ENCODE measurements around the gene AKAP10. TPM values are rescaled to one million over a fixed set of nuclear protein-coding genes. Genes with fewer than 3 reads are reported as not detected.
"Not testable (repeated sequence)": the region's sequence is repeated elsewhere in the genome, so short reads cannot be mapped to it uniquely, and the experiment has no call there.

AKAP10 gene
- total RNA-seq, 1 donor from 2014 or later, result 54.1 TPM

DNA sequence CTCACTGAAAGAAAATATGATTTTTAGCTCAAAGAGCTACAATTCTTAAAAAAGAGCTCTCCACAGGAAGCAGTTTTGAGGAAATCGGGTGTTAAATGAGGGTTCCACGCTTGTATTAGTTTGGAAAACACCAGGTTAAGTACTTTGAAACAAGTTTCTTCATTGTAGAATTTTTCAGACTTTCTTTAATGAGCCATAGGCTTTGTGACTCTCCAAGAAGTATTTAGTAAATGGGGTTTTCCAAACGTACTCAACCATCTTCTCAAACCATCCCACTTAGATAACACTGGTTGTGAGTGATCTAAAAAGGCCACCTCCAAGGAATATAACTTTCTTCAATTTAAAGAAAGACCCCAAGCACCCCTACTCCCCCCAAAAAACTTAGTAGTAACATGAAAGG is 112.6 kb downstream of the AKAP10 start:
- no peak overlapping the region for H3K4me2 ChIP-seq
- no peak for TF ChIP-seq EZH2 (IDR thresholded peaks at IDR 0.05)
- TF ChIP-seq CTCF (IDR thresholded peaks at IDR 0.05), result no peak
- TF ChIP-seq EZH2phosphoT487 (IDR thresholded peaks at IDR 0.05), result no peak
- DNase-seq (ENCODE audit: low spot score), result no peak
- Mint-ChIP-seq H3K27me3 (ENCODE audit: insufficient read depth, low read depth) (peaks cover 5% of the 10 kb centered on the region), H3K9me3 (peaks cover 2% of the 10 kb centered on the region), H3K4me1 (peaks cover 13% of the 10 kb centered on the region), H3K4me3 (peak overlapping the region; percentile 61), H3K36me3 (peaks cover 3% of the 10 kb centered on the region), H3K27ac (no peak overlapping the region)
- peaks cover 28% of the 10 kb centered on the region for H3F3A ChIP-seq (ENCODE audit: low read depth)
- no peaks in the 10 kb centered on the region for H3K36me3 ChIP-seq
- H3K9ac ChIP-seq, result no peak overlapping the region
- H2AFZ ChIP-seq (replicated peaks), result no peak overlapping the region
- H3K4me1 ChIP-seq, result no peaks in the 10 kb centered on the region
- no peak overlapping the region for H3K27ac ChIP-seq
- no peak overlapping the region for H3K4me3 ChIP-seq
- H3K9me3 ChIP-seq (ENCODE audit: low read depth), result no peaks in the 10 kb centered on the region
- peaks cover 24% of the 10 kb centered on the region for H3K27me3 ChIP-seq
- H4K20me1 ChIP-seq (ENCODE audit: low read depth), result no peaks in the 10 kb centered on the region
- H3K79me2 ChIP-seq (ENCODE audit: low read depth), result no peaks in the 10 kb centered on the region

GRCh38 chr17:19860647-19861177 is 116.9 kb downstream of the AKAP10 start:
- not testable (repeated sequence) for H3K4me2 ChIP-seq; H3K27ac Mint-ChIP-seq; H3K27ac ChIP-seq; H3K36me3 Mint-ChIP-seq; DNase-seq (ENCODE audit: low spot score); H3F3A ChIP-seq (ENCODE audit: low read depth); H3K27me3 Mint-ChIP-seq (ENCODE audit: insufficient read depth, low read depth); H3K4me3 ChIP-seq; H3K27me3 ChIP-seq; H2AFZ ChIP-seq (replicated peaks); H3K79me2 ChIP-seq (ENCODE audit: low read depth); H3K4me1 Mint-ChIP-seq; H3K9me3 ChIP-seq (ENCODE audit: low read depth); H3K36me3 ChIP-seq; H3K9ac ChIP-seq; H3K4me3 Mint-ChIP-seq; H4K20me1 ChIP-seq (ENCODE audit: low read depth); H3K9me3 Mint-ChIP-seq; H3K4me1 ChIP-seq

DNA sequence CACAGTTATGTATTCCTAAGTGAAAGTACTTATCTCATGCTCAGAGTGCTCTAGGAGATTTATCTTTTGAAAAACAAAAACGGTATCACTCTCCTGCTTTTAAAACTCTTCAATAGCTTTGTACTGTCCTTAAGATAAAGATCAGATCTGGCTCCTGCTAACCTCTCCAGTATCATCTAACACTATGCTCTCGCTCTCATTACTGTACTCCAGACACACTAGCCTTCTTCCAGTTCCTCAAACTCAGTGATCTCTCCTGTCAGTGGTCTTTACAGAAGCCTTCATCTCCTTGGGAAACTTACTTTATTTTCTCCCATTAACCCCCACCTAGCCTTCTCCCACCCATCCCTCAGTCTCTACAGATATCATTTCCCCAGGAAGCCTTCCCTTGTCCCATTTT is 120.0 kb downstream of the AKAP10 start:
- H3K4me2 ChIP-seq, result no peak overlapping the region
- H3K4me1 ChIP-seq, result no peaks in the 10 kb centered on the region
- H4K20me1 ChIP-seq (ENCODE audit: low read depth), result no peaks in the 10 kb centered on the region
- no peak overlapping the region for H3K27ac Mint-ChIP-seq
- no peak overlapping the region for H3K4me3 ChIP-seq
- no peaks in the 10 kb centered on the region for H3K27me3 ChIP-seq
- no peaks in the 10 kb centered on the region for H3K4me1 Mint-ChIP-seq
- no peaks in the 10 kb centered on the region for H3K27me3 Mint-ChIP-seq (ENCODE audit: insufficient read depth, low read depth)
- H3K36me3 Mint-ChIP-seq, result peaks cover 16% of the 10 kb centered on the region
- no peak overlapping the region for H3K27ac ChIP-seq
- no peaks in the 10 kb centered on the region for H3K9me3 Mint-ChIP-seq
- TF ChIP-seq EZH2phosphoT487 (IDR thresholded peaks at IDR 0.05), result no peak
- no peak for TF ChIP-seq CTCF (IDR thresholded peaks at IDR 0.05)
- TF ChIP-seq EZH2 (IDR thresholded peaks at IDR 0.05), result no peak
- H3K36me3 ChIP-seq, result no peaks in the 10 kb centered on the region
- H3K79me2 ChIP-seq (ENCODE audit: low read depth), result no peaks in the 10 kb centered on the region
- no peak overlapping the region for H2AFZ ChIP-seq (replicated peaks)
- H3F3A ChIP-seq (ENCODE audit: low read depth), result no peaks in the 10 kb centered on the region
- H3K4me3 Mint-ChIP-seq, result no peak overlapping the region
- H3K9me3 ChIP-seq (ENCODE audit: low read depth), result no peaks in the 10 kb centered on the region
- H3K9ac ChIP-seq, result no peak overlapping the region
- DNase-seq (ENCODE audit: low spot score), result no peak

Small RNA genes within 50 kb of the gene (small RNA-seq; reads per million reads assigned to genes)
- gene AC015726.2, result not detected

Other genes with a start within 250 kb of the AKAP10 start
- 1.4 TPM in 1 of 2 replicates, not detected in the other for gene ALDH3A1, start 229.5 kb downstream of the AKAP10 start, total RNA-seq (ENCODE audit: low replicate concordance)
- 20.6 and 21.3 TPM in 2 replicates for gene ULK2, start 109.9 kb downstream of the AKAP10 start, total RNA-seq (ENCODE audit: low replicate concordance)
- 90.0 and 93.1 TPM in 2 replicates for gene SPECC1, start 31.5 kb upstream of the AKAP10 start, total RNA-seq (ENCODE audit: low replicate concordance)

Measured in neural progenitor cell (in vitro differentiated cells).